ENCODE measurements around the gene UBIAD1. TPM values are rescaled to one million over a fixed set of nuclear protein-coding genes. Genes with fewer than 3 reads are reported as not detected.

UBIAD1 gene, protein sequence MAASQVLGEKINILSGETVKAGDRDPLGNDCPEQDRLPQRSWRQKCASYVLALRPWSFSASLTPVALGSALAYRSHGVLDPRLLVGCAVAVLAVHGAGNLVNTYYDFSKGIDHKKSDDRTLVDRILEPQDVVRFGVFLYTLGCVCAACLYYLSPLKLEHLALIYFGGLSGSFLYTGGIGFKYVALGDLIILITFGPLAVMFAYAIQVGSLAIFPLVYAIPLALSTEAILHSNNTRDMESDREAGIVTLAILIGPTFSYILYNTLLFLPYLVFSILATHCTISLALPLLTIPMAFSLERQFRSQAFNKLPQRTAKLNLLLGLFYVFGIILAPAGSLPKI
- total RNA-seq (2014; rRNA removed) (14.5 and 14.8 TPM in 2 replicates), Bru-seq, nascent RNA (percentile 71 among the genes with signal in this experiment), BruChase-seq, experiment 1, labeled RNA remaining after a 6-hour chase (percentile 80 among the genes with signal in this experiment), BruChase-seq, experiment 2, labeled RNA remaining after a 2-hour chase (percentile 76 among the genes with signal in this experiment)
- long read RNA-seq, transcript UBIAD1-202 (2 exons, 3,646 nt), result major isoform, 80 of 162 reads
- long read RNA-seq, partial matches to known transcripts, result 0 of 162 reads
- long read RNA-seq, other reads (novel, unspliced or antisense), result 81 of 162 reads

- no peak for TF ChIP-seq EZH2phosphoT487 (IDR thresholded peaks at IDR 0.05; ENCODE audit: borderline replicate concordance, low read length)
- TF ChIP-seq EZH2 (IDR thresholded peaks at IDR 0.05; ENCODE audit: low read length, unreplicated experiment), result no peak
- TF ChIP-seq CTCF (conservative IDR thresholded peaks at IDR 0.05; ENCODE audit: low read depth, low read length), result no peak
- no peaks in the 10 kb centered on the region for H3K9me2 ChIP-seq (replicated peaks; ENCODE audit: low read length)
- H3K27ac ChIP-seq (ENCODE audit: low read length), result peak within 1 kb of the TSS; percentile 79
- H3K9ac ChIP-seq (ENCODE audit: low read length), result peak within 1 kb of the TSS; percentile 93
- no peaks in the 10 kb centered on the region for H3F3A ChIP-seq (ENCODE audit: low read length, unreplicated experiment)
- H3K4me2 ChIP-seq (ENCODE audit: low read length), result peak within 1 kb of the TSS; percentile 89
- H3K79me2 ChIP-seq (ENCODE audit: low read length), result peaks cover 47% of the 10 kb centered on the region
- ChIA-PET CTCF (interaction anchor here (0.6 to 0.9 kb wide), 2 partner anchors 10 to 127 kb away, joined by 3 read pairs; no protein-coding TSS in a partner anchor), POLR2A (ENCODE audit: unreplicated experiment) (interaction anchor here (0.5 to 1.3 kb wide), 6 partner anchors 11 to 968 kb away, joined by 3 to 22 read pairs (median 4); partner anchors contain the start of genes MTOR and TARDBP)
- peak; percentile 76 for DNase-seq
- no peaks in the 10 kb centered on the region for H3K9me3 ChIP-seq (ENCODE audit: low read length)
- H3K27me3 ChIP-seq (ENCODE audit: low read length), result no peaks in the 10 kb centered on the region
- peaks cover 10% of the 10 kb centered on the region for H3K4me1 ChIP-seq (ENCODE audit: insufficient read depth, low read length)
- BruUV-seq (replicated peaks), result no TSS peak
- H3K36me3 ChIP-seq (ENCODE audit: low read depth, low read length), result no peaks in the 10 kb centered on the region; the same call in 1 of the 2 replicates
- peak; percentile 88 for ATAC-seq
- intact Hi-C loops (cut with micrococcal nuclease), result loop anchor here (1.0 kb wide), 1 partner anchor 11 kb away; the partner anchor contains the start of gene MTOR
- 0 out of 2 replicates have a peak, but pooled peaks cover 5% of the 10 kb centered on the region for H4K20me1 ChIP-seq (ENCODE audit: low read length)
- H3K4me3 ChIP-seq (ENCODE audit: low read length), result peak within 1 kb of the TSS; percentile 93
- peak within 1 kb of the TSS; percentile 93 for H2AFZ ChIP-seq (ENCODE audit: low read length)
Observed at GRCh38 chr1:11272832-11273594, at the start of gene UBIAD1. Gene UBIAD1, plus strand, starts transcription at chr1:11273198. Its CDS starts 334 bp downstream, at chr1:11273532.

GRCh38 chr1:11227106-11228077 lies 45.6 kb upstream of the UBIAD1 start:
- Histone ChIP-seq H3K27me3 (ENCODE audit: low read length) (no peaks in the 10 kb centered on the region), H3K9me2 (replicated peaks; ENCODE audit: low read length) (no peaks in the 10 kb centered on the region), H3K79me2 (ENCODE audit: low read length) (no peaks in the 10 kb centered on the region), H2AFZ (ENCODE audit: low read length) (no peak overlapping the region), H3K4me3 (ENCODE audit: low read length) (no peak overlapping the region), H3K4me2 (ENCODE audit: low read length) (no peak overlapping the region), H3K27ac (ENCODE audit: low read length) (no peak overlapping the region), H3K9me3 (ENCODE audit: low read length) (no peaks in the 10 kb centered on the region), H3K36me3 (ENCODE audit: low read depth, low read length) (peaks cover 43% of the 10 kb centered on the region), H3K9ac (ENCODE audit: low read length) (no peak overlapping the region), H3K4me1 (ENCODE audit: insufficient read depth, low read length) (no peaks in the 10 kb centered on the region), H4K20me1 (ENCODE audit: low read length) (no peaks in the 10 kb centered on the region), H3F3A (ENCODE audit: low read length, unreplicated experiment) (no peaks in the 10 kb centered on the region)
- ChIA-PET POLR2A (ENCODE audit: unreplicated experiment) (no interaction called here), CTCF (no interaction called here)
- no peak for TF ChIP-seq CTCF (conservative IDR thresholded peaks at IDR 0.05; ENCODE audit: low read depth, low read length)
- no peak for TF ChIP-seq EZH2phosphoT487 (IDR thresholded peaks at IDR 0.05; ENCODE audit: borderline replicate concordance, low read length)
- no peak for TF ChIP-seq EZH2 (IDR thresholded peaks at IDR 0.05; ENCODE audit: low read length, unreplicated experiment)
- ATAC-seq (no peak), DNase-seq (no peak)
- no TSS peak for BruUV-seq (replicated peaks)
- intact Hi-C loops (cut with micrococcal nuclease), result no loop called here
